HepG2 (cell line): Measurements from ENCODE around the gene CALM1. TPM values are rescaled to one million over a fixed set of nuclear protein-coding genes. Genes with fewer than 3 reads are reported as not detected.

Experiments used
- GABPA ChIP-seq, 2 experiments: IDR thresholded peaks; 2 replicates each; pipeline ENCODE4 v1.6.1; 2011 to 2016; ENCODE audit warnings: low read depth in 2 of 2, low read length in 1 of 2, missing biosample characterization in 1 of 2, missing genetic modification characterization in 1 of 2
- KDM1A ChIP-seq: IDR thresholded peaks from 2 replicates; pipeline ENCODE4 v1.6.1; 2016; ENCODE audit warnings: missing compliant biosample characterization
- KMT2A ChIP-seq: sonication (generic); formaldehyde crosslinking; IDR thresholded peaks from 2 replicates; pipeline ENCODE4 v1.4.0; 2020; ENCODE audit warnings: missing genetic modification reagents
- MIER3 ChIP-seq: IDR thresholded peaks from 2 replicates; pipeline ENCODE4 v1.6.1; 2016; ENCODE audit warnings: missing compliant biosample characterization, borderline replicate concordance
- PHF5A ChIP-seq: IDR thresholded peaks from one replicate; pipeline ENCODE4 v1.6.1; 2018; ENCODE audit warnings: low read depth, missing genetic modification reagents; ENCODE audit not compliant: unreplicated experiment
- RARA ChIP-seq: IDR thresholded peaks from 2 replicates; pipeline ENCODE4 v1.6.1; 2016; ENCODE audit warnings: missing genetic modification reagents, missing compliant biosample characterization
- SAFB2 ChIP-seq: sonication (generic); formaldehyde crosslinking; IDR thresholded peaks from 2 replicates; pipeline ENCODE4 v1.5.1; 2020; ENCODE audit warnings: missing genetic modification reagents, low read depth, mild to moderate bottlenecking, borderline replicate concordance
- SMAD3 ChIP-seq: sonication (generic); formaldehyde crosslinking; IDR thresholded peaks from 2 replicates; pipeline ENCODE4 v1.4.0; 2020; ENCODE audit warnings: missing genetic modification reagents
- XRCC5 ChIP-seq: fragments of 200-400 bp; formaldehyde crosslinking; optimal IDR thresholded peaks from 2 replicates; pipeline ENCODE3; 2017; ENCODE audit warnings: mild to moderate bottlenecking, low read length
- ZMAT5 ChIP-seq: sonication (generic); formaldehyde crosslinking; IDR thresholded peaks from 2 replicates; pipeline ENCODE4 v1.5.0; 2020; ENCODE audit warnings: mild to moderate bottlenecking, low read depth, missing genetic modification reagents, borderline replicate concordance
- ZNF292 ChIP-seq: sonication (generic); formaldehyde crosslinking; IDR thresholded peaks from 2 replicates; pipeline ENCODE4 v1.8.1; 2022; ENCODE audit warnings: mild to moderate bottlenecking, low read depth, missing genetic modification reagents, borderline replicate concordance
- ZNF678 ChIP-seq: sonication (generic); formaldehyde crosslinking; IDR thresholded peaks from 2 replicates; pipeline ENCODE4 v1.4.0; 2020; ENCODE audit warnings: mild to moderate bottlenecking, missing genetic modification reagents
- ZNF703 ChIP-seq: sonication (generic); formaldehyde crosslinking; IDR thresholded peaks from 2 replicates; pipeline ENCODE4 v1.5.1; 2020; ENCODE audit warnings: missing genetic modification reagents, mild to moderate bottlenecking, moderate library complexity, borderline replicate concordance
- ZNF790 ChIP-seq: sonication (generic); formaldehyde crosslinking; IDR thresholded peaks from 2 replicates; pipeline ENCODE4 v1.8.0; 2022; ENCODE audit warnings: missing genetic modification reagents, mild to moderate bottlenecking, borderline replicate concordance
- polyA plus RNA-seq, 8 experiments: library from polyadenylated mRNA; depleted of rRNA in 3 of 8; stranded (reverse) in 7 of 8; unstranded in 1 of 8; fragments of >200 nt; fragmentation: Illumina TruSeq in 4 of 8; extraction: Trizol in 4 of 8; gene quantifications; 2 replicates each; pipeline versions ENCODE4 v1.2.1 to v1.2.3, GENCODE V29; 2011 to 2016; ENCODE audit warnings: low read depth in 4 of 8, missing spikeins in 1 of 8, mixed read lengths in 1 of 8; ENCODE audit not compliant: insufficient read depth in 1 of 8
- total RNA-seq, 5 experiments: library from RNA; depleted of rRNA; stranded (reverse); fragments of >200 nt; fragmentation: Illumina TruSeq; extraction: Trizol; gene quantifications; 2 replicates each; pipeline ENCODE4 v1.2.3, GENCODE V29; 2016; ENCODE audit warnings: low read depth in 1 of 5
- TF ChIP-seq, protein P1 (sequence below): sonication (generic); formaldehyde crosslinking; IDR thresholded peaks from 2 replicates; pipeline ENCODE4 v1.4.0; 2020; ENCODE audit warnings: missing genetic modification reagents
- TF ChIP-seq, protein P2 (sequence below): sonication (generic); formaldehyde crosslinking; IDR thresholded peaks from 2 replicates; pipeline ENCODE4 v1.4.0; 2020; ENCODE audit warnings: missing genetic modification reagents, borderline replicate concordance

Gene CALM1
- total and polyA plus RNA-seq, 2 of the 13 experiments (the other 11 are each of a cell fraction or from before 2014, with no cell fraction given): 110 to 238 TPM

- peak; percentile 39; the same call in 1 of the 2 replicates for TF ChIP-seq GABPA (IDR thresholded peaks at IDR 0.05; ENCODE audit: low read depth, low read length)
- no peak for TF ChIP-seq GABPA (CRISPR knock-in tag; IDR thresholded peaks at IDR 0.05; ENCODE audit: low read depth)
- TF ChIP-seq MIER3 (CRISPR knock-in tag): no peak
- no peak for TF ChIP-seq ZNF790
- TF ChIP-seq ZNF678 (CRISPR knock-in tag): no peak
- no peak for TF ChIP-seq KDM1A
- TF ChIP-seq KMT2A (CRISPR knock-in tag): no peak
- TF ChIP-seq, protein P1, sequence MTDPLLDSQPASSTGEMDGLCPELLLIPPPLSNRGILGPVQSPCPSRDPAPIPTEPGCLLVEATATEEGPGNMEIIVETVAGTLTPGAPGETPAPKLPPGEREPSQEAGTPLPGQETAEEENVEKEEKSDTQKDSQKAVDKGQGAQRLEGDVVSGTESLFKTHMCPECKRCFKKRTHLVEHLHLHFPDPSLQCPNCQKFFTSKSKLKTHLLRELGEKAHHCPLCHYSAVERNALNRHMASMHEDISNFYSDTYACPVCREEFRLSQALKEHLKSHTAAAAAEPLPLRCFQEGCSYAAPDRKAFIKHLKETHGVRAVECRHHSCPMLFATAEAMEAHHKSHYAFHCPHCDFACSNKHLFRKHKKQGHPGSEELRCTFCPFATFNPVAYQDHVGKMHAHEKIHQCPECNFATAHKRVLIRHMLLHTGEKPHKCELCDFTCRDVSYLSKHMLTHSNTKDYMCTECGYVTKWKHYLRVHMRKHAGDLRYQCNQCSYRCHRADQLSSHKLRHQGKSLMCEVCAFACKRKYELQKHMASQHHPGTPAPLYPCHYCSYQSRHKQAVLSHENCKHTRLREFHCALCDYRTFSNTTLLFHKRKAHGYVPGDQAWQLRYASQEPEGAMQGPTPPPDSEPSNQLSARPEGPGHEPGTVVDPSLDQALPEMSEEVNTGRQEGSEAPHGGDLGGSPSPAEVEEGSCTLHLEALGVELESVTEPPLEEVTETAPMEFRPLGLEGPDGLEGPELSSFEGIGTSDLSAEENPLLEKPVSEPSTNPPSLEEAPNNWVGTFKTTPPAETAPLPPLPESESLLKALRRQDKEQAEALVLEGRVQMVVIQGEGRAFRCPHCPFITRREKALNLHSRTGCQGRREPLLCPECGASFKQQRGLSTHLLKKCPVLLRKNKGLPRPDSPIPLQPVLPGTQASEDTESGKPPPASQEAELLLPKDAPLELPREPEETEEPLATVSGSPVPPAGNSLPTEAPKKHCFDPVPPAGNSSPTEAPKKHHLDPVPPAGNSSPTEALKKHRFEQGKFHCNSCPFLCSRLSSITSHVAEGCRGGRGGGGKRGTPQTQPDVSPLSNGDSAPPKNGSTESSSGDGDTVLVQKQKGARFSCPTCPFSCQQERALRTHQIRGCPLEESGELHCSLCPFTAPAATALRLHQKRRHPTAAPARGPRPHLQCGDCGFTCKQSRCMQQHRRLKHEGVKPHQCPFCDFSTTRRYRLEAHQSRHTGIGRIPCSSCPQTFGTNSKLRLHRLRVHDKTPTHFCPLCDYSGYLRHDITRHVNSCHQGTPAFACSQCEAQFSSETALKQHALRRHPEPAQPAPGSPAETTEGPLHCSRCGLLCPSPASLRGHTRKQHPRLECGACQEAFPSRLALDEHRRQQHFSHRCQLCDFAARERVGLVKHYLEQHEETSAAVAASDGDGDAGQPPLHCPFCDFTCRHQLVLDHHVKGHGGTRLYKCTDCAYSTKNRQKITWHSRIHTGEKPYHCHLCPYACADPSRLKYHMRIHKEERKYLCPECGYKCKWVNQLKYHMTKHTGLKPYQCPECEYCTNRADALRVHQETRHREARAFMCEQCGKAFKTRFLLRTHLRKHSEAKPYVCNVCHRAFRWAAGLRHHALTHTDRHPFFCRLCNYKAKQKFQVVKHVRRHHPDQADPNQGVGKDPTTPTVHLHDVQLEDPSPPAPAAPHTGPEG (CRISPR knock-in tag): peak; percentile 68; the same call in 1 of the 2 replicates
- TF ChIP-seq SMAD3 (CRISPR knock-in tag): no peak
- no peak for TF ChIP-seq ZMAT5 (CRISPR knock-in tag)
- TF ChIP-seq ZNF703 (CRISPR knock-in tag): no peak
- TF ChIP-seq ZNF292 (CRISPR knock-in tag): no peak
- no peak for TF ChIP-seq RARA (CRISPR knock-in tag)
- TF ChIP-seq, protein P2, sequence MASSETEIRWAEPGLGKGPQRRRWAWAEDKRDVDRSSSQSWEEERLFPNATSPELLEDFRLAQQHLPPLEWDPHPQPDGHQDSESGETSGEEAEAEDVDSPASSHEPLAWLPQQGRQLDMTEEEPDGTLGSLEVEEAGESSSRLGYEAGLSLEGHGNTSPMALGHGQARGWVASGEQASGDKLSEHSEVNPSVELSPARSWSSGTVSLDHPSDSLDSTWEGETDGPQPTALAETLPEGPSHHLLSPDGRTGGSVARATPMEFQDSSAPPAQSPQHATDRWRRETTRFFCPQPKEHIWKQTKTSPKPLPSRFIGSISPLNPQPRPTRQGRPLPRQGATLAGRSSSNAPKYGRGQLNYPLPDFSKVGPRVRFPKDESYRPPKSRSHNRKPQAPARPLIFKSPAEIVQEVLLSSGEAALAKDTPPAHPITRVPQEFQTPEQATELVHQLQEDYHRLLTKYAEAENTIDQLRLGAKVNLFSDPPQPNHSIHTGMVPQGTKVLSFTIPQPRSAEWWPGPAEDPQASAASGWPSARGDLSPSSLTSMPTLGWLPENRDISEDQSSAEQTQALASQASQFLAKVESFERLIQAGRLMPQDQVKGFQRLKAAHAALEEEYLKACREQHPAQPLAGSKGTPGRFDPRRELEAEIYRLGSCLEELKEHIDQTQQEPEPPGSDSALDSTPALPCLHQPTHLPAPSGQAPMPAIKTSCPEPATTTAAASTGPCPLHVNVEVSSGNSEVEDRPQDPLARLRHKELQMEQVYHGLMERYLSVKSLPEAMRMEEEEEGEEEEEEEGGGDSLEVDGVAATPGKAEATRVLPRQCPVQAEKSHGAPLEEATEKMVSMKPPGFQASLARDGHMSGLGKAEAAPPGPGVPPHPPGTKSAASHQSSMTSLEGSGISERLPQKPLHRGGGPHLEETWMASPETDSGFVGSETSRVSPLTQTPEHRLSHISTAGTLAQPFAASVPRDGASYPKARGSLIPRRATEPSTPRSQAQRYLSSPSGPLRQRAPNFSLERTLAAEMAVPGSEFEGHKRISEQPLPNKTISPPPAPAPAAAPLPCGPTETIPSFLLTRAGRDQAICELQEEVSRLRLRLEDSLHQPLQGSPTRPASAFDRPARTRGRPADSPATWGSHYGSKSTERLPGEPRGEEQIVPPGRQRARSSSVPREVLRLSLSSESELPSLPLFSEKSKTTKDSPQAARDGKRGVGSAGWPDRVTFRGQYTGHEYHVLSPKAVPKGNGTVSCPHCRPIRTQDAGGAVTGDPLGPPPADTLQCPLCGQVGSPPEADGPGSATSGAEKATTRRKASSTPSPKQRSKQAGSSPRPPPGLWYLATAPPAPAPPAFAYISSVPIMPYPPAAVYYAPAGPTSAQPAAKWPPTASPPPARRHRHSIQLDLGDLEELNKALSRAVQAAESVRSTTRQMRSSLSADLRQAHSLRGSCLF (CRISPR knock-in tag): no peak
- no peak for TF ChIP-seq PHF5A
- no peak for TF ChIP-seq SAFB2 (CRISPR knock-in tag)
- TF ChIP-seq XRCC5: no peak
Measured at GRCh38 chr14:90397425-90398314, 841 bp downstream of the CALM1 start (continued).
